GM19025 (cell line): ENCODE data around the gene IRF2.
A peak's percentile ranks its signal among the peaks of the same experiment; 100 is the strongest.

ENCODE experiments used
- ATAC-seq: cut with Tn5 transposase; IDR thresholded peaks from one replicate; pipeline ENCODE4 v1.9.1; 2021; ENCODE audit warnings: mild to moderate bottlenecking, low read depth, moderate library complexity; ENCODE audit not compliant: unreplicated experiment

Gene IRF2

DNA sequence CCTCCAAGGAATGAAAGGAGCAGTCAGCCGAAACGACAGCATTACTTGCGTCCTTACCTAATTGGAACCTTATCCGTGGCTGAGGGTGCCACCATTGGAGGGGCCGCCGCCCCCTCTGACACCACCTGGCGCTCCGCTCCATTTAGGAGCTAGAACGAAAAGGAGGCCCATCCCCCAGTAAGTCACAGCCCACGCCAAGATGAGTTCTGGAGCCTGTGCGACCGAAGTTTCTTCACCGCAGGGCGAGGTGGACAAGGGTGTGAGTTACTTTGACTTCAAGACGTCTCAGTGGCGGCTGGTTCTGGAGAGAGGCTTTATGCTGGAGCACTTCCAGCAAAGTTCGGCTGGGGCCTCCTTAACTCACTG, 729 bp upstream of the IRF2 start:
- peak; percentile 7 for ATAC-seq

DNA sequence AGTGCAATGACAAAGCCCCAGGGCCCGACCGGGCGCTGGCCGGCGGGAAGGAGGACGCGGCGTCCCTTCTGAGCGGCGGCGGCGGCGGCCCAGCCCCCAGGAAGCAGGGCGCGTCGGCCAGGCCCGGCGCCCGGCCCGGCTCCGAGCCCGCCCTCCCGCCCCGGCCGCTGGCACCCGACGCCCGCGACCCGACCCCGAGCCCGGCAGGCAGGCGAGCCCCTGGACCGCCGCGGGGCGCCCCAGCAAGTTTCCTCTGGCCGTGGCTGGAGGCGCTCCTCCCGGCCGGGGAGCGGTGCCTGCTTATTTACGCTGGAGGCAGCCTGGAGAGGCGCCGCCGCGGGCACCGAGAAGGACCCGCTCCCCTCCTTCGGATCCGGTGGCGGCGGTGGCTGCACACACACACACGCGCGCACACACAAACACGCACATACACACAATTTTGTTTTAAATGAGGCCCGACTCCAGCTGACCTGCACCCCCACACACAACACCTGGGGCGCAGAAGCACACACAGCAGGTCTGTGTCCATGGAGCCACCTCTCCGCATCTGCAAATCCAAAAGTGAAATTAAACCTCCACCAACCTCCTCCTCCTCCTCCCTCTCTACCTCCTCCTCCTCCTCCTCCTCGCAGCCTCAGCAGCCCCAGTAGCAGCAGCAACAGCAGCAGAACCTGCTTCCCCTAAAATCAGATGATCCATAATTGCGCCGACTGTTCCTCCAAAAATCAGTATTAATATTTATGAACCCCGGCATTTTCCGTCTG, 669 bp downstream of the IRF2 start:
- ATAC-seq: peak; percentile 0

DNA sequence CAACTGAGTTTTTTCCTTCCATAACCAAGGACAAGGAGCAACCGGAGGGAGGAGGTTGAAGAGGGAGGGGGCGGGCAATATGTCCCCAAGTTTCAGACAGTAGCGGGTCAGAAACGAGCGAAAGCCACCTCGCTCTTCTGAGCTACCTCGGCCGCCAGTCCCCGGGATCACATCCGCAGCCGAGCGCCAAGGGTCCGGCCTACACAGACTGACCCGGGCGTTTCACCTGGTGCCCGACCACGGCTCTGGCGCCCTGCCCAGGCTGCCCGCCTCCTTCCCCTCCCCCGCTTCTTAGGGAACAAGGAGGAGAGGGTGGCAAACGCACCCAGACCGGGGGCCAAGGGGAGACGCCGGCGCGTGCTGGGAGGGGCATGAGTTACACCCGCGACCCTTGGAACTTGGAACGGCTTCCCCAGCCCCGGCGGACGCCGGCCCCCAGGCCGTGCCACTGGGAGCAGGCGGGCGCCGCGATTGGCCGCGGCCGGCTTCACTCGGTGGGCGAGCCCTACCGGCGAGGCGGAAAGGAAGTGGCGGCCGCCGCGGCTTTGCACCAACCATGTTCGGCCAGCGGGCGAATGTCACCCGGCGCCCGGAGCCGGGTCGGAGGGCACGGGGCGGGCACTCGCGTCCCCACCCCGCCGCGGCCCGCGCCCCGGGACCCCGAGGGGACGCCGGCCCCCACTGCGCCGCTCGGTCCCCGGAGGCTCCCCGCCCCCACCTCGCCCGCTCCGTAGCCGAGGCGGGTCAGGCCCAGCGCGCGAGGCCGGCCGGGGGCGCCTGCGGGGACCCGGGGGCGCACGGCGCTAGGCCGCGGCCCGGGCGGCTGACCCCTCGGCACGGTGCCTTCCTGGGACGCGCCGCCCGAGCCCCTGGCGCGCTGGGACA, 1.5 kb downstream of the IRF2 start:
- ATAC-seq: peak; percentile 25

DNA sequence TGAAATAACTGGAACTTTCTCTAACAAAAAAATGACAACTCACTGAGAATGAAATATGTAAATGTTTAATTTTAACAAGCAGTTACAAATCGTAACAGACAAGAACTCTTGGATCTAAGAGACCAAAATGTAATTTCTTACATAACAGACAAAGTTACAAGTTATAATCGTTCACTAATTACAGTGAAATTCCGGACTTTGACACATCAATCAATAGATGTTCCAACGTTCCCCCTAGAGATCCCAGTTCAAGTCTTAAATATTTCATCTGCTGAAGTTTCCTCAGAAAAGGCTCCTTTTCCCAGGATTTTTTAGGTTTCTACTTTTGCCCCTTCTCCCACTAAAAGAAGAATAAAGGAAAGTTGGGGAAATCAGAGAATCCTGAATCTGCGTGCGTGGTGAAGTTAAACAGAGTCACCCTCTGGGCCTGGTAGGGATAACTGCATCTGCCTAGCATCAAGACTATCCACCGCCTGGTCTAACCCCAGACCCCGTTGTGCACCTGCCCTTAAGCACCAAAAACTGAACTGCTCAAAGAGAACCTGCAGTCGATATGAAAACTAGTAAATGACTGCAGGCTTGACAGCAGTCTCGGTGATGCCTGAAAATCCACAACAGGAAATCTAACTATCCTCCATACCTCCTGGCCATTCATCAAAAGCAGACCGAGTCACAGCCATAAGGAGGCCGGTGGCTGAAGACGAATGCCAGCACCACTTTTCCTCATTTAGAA, 2.3 kb downstream of the IRF2 start:
- no peak for ATAC-seq

DNA sequence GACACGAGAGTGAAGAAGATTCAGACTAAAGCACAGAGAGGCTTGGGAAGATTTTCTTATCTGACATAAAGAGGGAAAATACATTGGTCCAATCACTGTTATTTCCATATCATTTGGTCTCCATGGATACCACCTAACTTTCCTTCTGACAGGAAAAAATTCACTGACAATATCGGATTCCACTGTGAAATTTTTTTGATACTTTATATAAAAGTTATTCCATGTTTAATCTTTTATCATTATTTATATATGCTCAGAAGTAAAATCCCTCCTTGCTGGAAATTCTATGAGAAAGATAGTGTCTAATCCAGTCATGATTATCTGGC, 3.6 kb downstream of the IRF2 start:
- no peak for ATAC-seq

DNA sequence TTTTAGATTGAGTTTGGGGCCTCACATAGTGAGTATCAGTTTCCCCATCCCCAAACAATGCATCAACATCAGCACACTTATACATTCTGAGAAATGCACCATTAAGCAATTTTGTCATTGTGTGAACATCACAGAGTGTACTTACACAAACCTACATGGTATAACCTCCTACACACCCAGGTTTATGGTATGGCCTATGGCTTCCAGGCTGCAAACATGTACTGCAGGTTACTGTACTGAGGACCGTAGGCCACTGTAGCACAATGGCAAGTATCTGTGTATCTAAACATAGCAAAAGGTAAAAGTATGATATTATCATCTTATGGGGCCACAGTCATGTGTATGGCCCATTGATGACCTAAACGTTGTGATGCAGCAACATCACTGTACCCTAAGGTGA, 7.7 kb downstream of the IRF2 start:
- ATAC-seq: no peak

DNA sequence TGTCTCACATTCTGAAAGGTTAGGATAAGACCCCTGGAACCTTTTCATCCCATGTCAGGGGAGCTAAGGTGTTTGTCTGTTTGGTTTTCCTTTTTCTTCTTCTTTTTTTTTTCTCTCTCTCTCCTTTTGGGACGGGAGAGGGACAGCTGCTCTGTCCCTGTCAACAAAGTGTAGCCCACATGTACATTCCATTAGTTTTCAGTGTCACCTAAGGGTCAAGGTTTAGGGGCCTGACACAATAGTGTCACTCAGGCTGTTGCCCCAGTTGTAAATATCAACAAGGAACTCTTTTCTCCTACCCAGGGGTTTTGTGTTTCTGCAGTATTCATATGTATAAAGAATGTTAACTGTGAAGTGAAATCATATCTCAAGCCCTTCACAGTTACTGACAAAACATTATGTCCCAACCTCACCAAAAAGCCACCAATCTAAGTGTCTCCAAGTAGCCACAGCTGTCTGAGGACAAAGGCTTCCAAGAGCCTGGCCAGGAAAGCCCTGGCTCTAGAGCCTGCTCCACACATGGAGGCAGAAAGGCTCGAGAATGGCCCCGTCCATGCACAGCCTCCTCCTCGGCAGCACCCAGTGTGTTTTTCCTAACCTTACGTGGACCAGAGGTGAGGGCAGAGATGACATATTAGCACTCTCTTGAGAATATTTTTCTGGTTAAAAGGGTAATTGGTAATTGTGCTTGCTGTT, 9.4 kb downstream of the IRF2 start:
- no peak for ATAC-seq

DNA sequence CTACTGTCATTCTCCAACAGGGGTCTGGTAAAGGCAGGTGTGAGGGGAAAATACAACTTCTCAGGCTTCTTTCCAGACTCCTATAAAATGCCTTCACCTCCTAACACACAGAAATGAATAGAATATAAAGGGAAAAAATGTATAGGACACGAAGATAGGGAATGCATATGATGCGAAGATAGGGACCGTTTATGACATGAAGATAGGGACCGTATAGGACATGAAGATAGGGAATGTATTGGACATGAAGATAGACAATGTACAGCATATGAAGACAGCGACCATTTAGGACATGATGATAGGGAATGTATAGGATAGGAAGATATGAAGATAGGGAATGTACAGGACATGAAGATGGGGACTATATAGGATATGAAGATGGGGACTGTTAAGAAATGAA, 10.5 kb downstream of the IRF2 start:
- ATAC-seq: no peak

DNA sequence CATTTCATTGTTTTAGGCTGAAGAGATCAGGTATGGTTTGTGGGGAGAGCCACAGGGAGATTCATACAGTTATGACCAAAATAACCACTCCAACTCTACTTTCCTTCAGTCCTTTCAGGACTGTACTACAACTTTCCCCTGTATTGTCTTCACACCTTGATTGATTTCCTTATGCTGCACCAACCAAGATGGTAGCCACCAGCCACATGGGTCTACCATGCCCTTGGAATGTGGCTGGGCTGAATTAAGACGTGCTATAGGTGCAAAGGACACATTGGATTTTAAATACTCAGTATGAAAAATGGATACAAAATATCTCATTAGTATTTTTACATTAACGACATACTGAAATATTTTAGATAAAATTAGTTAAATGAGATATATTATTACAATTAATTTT, 11.2 kb downstream of the IRF2 start:
- ATAC-seq: no peak

DNA sequence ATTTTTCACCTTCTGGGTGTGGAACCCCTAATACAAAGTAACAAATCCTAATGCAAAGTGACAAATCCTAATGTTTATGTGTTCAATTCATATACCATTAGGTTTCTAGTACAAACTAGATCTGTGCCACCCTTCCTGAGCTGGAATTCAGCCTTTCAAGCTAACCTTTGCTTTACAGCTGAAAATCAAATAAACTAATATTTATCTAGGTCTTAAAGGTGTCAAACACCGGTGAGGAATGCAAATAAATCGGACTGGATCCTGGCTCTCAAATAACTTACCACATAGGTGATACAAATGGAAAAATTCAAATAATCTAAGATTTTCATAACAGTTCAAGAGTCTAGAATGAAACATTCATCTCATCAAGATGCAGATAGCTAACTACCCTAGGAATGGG, 11.6 kb downstream of the IRF2 start:
- ATAC-seq: no peak

DNA sequence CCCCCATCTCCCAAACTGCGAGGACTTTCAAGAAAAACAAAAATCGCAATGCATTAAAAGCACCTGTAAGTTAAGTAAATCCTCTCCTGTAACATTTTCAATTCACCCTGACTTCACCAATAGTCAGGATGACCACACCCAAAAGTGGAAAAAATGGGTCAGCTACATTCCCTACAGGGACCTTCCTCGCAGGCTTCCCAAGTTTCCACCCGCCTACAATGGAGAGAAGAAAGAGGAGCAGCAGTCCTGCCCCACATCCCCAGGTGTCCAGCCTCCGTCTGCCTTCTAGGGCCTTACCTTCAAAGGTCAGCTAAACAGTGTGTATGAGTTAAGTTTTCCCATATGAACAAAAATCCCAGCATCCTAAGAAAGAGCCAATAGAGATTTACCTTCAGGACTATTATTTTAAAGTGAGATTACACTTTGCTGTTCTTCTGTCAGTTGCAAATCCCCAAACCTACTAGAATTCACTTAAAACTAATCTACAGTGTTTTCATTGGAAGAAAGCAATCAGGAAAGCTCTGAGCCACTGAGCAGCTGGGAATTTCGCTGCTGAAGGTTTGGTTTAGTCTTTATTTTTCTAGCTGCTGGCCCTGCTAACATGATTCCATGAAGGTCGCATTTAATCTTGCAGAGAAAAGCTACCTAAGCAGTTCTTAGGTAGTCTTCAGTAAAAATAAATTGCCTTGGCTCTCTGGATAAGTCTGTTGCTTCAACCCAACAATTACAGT, 12.5 kb downstream of the IRF2 start:
- no peak for ATAC-seq

DNA sequence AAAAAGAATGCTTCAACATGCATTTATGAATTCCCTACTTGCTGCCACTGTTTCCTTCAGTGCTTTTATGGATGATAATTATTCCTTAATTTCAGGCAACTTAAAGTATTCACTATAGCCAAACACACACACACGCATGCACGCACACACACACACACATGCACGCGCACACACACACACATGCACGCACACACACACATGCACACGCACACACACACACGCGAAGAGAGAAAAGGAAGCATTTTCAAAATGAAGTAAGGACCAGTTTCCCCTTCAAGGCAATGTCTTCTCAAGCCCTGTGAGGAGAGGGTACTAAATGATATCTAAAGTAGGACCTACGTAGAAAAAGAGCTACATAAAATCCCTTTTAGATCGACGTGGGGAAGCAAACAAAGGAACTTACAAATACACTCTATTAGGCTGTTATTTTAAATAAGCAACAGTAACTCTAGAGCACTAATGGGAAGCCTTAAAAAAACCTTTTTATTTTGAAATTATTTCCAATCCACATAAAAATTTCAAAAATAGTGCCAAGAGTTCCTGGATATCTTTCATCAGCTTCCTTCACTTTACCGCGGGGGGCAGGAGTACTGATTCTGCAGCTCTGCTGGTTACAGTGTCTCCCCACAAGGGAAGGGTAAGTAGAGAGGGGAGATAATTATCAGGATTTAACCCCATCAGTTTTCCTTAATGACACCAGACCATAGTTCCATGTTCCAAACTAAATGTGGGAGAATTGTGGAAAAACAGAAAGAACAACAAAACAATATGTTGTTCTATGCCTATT, 13.7 kb downstream of the IRF2 start:
- no peak for ATAC-seq

DNA sequence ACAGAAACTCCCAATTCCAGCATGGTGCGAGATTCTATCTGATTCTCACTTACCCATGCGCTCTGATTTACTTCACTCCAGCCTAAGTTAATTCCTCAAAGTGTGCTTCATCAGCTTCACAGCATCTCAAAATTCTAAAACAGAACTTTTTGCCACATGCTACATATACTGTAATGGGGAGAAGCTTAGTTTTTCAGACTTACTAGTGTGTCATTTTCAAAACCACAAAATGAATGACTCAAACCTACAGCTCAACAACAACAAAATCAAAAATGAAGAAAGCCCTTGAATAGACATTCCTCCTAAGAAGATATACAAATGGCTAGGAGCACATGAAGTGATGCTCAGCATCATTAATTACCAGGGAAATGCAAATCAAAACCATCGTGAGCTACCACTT, 14.9 kb downstream of the IRF2 start:
- no peak for ATAC-seq

DNA sequence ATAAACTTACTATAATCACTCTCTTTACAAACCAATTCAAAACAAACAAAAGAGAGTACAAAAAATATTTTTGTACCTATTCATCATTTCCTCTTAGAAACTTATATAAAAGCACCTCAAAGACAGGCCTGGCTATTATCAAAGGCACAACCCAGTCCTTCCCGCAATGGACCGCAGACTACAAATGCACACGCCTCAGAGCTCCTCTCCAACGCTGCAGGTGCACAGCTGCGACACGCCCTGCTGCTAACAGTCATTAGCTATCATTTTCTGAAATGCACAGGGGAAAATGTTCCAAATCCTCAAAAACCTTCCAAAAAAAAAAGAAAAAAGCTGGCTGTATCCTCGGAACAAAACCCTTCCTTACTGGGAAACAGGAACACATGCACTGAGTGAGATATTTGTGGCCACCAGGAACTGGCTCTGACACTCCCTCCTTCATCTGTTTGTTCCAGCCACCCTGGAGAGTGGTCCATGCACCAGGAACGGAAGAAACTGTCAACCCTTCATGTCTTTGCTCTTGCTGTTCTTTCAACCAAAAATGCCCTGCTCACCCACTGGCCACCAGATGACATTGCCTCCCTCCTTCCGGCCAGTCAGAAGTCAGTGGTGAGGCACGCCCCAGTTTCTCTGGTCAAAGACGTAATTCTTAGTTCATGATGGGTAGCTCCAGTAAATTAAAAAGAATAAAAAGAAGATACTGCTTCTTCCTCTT, 16.7 kb downstream of the IRF2 start:
- no peak for ATAC-seq

DNA sequence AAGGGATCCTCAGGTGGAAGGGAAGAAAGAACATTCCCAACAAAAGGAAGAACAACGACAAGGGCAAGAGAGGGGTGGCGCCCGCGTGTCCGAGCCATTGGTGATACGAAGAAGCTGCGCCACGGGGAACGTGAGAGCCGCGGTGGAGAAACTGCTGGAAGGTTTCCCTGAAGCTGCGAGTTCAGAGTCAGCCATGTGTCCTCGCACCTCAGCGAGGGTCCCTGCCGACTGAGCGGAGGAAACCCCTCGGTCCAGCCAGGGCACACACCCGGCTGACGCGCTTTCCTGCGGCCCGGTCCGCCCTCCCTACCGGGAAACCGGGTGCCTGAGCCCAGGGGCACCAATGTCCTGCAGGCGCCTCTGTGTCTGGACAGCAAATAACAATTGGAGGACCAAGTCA, 18.0 kb downstream of the IRF2 start:
- ATAC-seq: no peak

DNA sequence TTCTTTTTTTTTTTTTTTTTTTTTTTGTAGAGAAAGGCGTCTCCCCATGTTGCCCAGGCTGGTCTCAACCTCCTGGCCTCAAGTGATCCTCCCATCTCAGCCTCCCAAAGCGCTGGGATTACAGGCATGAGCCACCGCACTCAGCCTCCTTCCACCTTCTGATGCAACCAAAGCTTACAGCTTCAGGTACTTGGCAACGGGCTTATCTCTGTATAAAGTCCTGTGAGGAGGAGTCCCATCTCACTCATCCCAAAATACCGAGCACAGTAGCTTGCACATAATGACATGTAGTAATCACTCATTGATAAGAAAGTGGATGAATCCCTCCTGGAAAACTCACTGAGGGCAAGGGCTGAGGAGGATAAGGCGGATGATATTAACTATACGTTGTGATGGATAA, 19.1 kb downstream of the IRF2 start:
- ATAC-seq: no peak

DNA sequence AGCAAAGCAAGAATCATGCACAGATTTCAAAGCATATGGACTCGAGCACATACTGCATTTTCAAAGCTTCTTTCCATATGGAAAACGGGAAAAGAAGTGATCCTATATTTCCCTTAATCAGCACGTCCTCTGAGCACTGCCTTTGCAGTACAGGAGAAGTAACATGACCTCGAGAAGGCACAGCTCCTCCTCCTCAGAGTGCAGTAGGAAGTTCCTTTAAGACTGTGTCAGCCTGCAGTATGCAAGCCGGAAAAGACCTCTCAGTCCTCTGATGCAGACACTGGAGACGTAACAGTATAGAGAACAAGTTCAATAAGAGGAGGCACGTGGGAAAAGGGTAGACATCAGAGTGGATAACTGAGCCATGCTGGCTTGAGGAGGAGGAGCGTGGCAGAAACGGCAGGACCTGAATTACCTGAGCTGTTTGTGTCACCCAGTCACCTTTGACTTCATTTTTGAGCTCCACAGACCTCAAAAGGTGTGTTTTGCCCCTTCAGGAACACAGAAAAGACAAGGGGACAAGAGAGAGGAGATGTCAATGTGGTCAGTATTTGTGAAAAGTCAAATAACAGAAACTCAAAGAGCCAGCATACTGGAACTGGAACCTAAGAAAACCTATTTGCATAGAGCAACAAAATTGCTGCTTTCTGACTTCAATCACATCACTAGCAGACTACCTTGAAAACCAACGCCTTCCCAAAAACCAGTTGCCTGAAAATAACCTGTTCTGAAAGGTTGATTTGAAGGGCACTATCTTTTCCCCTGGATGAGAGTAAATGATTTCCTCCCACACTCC, 20.8 kb downstream of the IRF2 start:
- peak; percentile 49 for ATAC-seq

DNA sequence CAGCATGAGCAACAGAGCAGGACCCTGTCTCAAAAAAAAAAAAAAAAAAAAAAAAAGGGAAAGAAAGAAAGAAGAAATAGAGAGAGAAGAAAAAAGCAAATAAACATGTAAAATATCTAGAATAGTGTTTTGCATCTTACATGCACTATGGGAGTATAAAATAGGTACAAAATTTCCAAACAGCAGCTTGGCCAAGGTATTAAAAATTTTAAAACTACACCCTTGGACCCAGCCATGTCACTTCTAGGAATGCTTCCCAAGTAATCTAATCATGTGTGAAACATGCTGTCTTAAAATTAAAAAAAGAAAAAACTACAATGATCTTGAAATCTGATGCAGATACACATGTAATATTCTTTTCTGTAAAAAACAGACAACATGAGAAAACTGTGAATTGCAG, 21.6 kb downstream of the IRF2 start:
- ATAC-seq: no peak
